ENCODE data around the gene KCNG2.

DNA sequence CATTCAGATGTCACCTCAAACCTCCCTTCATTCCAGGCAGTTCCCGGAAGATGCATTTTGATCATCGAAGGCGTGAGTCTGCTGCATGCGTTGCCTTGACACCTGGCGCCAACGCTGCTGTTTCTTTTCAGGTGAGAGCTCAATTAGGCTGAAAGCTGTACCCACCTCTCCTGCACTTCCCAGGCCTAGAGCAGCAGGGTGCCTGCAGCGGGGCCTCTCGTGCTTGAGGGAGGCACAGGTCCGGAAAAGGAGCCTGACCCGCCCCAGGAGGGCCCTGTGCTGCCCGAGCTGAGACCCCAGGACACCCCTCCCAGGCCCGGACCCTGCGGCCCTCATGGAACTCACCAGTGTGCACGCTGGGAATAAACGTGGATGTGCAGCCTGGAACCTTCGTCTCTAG lies 31.4 kb upstream of the KCNG2 start:
- TF ChIP-seq, protein P1, sequence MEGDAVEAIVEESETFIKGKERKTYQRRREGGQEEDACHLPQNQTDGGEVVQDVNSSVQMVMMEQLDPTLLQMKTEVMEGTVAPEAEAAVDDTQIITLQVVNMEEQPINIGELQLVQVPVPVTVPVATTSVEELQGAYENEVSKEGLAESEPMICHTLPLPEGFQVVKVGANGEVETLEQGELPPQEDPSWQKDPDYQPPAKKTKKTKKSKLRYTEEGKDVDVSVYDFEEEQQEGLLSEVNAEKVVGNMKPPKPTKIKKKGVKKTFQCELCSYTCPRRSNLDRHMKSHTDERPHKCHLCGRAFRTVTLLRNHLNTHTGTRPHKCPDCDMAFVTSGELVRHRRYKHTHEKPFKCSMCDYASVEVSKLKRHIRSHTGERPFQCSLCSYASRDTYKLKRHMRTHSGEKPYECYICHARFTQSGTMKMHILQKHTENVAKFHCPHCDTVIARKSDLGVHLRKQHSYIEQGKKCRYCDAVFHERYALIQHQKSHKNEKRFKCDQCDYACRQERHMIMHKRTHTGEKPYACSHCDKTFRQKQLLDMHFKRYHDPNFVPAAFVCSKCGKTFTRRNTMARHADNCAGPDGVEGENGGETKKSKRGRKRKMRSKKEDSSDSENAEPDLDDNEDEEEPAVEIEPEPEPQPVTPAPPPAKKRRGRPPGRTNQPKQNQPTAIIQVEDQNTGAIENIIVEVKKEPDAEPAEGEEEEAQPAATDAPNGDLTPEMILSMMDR (IDR thresholded peaks at IDR 0.05), result no peak
- no peak for TF ChIP-seq EZH2 (IDR thresholded peaks at IDR 0.05; ENCODE audit: borderline replicate concordance, insufficient read depth, low read depth, low read length, poor library complexity, severe bottlenecking)
